Lung (tissue), 12 donors: ENCODE data around the gene NCOA7. TPM values are rescaled to one million over a fixed set of nuclear protein-coding genes. Genes with fewer than 3 reads are reported as not detected.

Source experiments
- ATAC-seq: fragments of 200-7000 bp; cut with Tn5 transposase; one replicate; pipeline ENCODE4 v1.9.1; 2020; ENCODE audit warnings: moderate number of reproducible peaks; ENCODE audit not compliant: insufficient read depth, low FRiP score
- DNase-seq, 3 donors: peaks; one replicate each; pipeline ENCODE4 v3.0.0-alpha.2; 2013 to 2017
- H3K27ac ChIP-seq, 2 donors: one replicate each; pipeline ENCODE4 v1.5.1; 2013; ENCODE audit warnings: mild to moderate bottlenecking in 2 of 2, moderate library complexity in 2 of 2, control low read depth in 1 of 2, inconsistent platforms in 1 of 2, low read depth in 1 of 2, low read length in 1 of 2
- H3K27me3 ChIP-seq, 3 donors: one replicate each; pipeline ENCODE4 v1.5.1; 2013; ENCODE audit warnings: low read length in 2 of 3; ENCODE audit not compliant: control insufficient read depth in 3 of 3, insufficient read depth in 3 of 3
- H3K36me3 ChIP-seq, 4 donors: one replicate each; pipeline ENCODE4 v1.5.1; 2013; ENCODE audit warnings: low read length in 4 of 4, mild to moderate bottlenecking in 1 of 4, moderate library complexity in 1 of 4; ENCODE audit not compliant: control insufficient read depth in 4 of 4, insufficient read depth in 4 of 4
- H3K4me1 ChIP-seq, 5 donors: one replicate each; pipeline ENCODE4 v1.5.1; 2013; ENCODE audit warnings: low read length in 5 of 5, mild to moderate bottlenecking in 2 of 5, moderate library complexity in 1 of 5; ENCODE audit not compliant: control insufficient read depth in 5 of 5, insufficient read depth in 5 of 5
- H3K4me3 ChIP-seq: one replicate; pipeline ENCODE4 v1.5.1; 2013; ENCODE audit warnings: mild to moderate bottlenecking, control low read depth, moderate library complexity
- H3K9ac ChIP-seq, 2 donors: one replicate each; pipeline ENCODE4 v1.5.1; 2013; ENCODE audit warnings: low read length in 2 of 2, control low read depth in 1 of 2; ENCODE audit not compliant: insufficient read depth in 1 of 2
- H3K9me3 ChIP-seq, 4 donors: one replicate each; pipeline ENCODE4 v1.5.1; 2013; ENCODE audit warnings: low read length in 3 of 4, mild to moderate bottlenecking in 1 of 4, moderate library complexity in 1 of 4; ENCODE audit not compliant: control insufficient read depth in 4 of 4, insufficient read depth in 3 of 4
- WGBS, 2 donors: extraction: QIAGEN DNeasy Blood & Tissue Kit; methylation state at CpG; one replicate each; pipeline ENCODE4 v1.1.7; 2013; 5-methylcytosine and 5-hydroxymethylcytosine counted together
- polyA plus RNA-seq, 2 donors: library from polyadenylated mRNA; stranded (reverse); fragments of 200-250 nt; gene quantifications; one replicate each; pipeline ENCODE4 v1.2.1, GENCODE V29; 2013
- total RNA-seq, 2 donors: library from RNA; depleted of rRNA in 1 of 2; stranded (reverse); fragments of >200 nt in 1 of 2; gene quantifications; one replicate each; pipeline ENCODE4 v1.2.1, GENCODE V29; 2014 to 2021
- TF ChIP-seq, protein P1 (sequence below): IDR thresholded peaks from 2 replicates; pipeline ENCODE4 v1.5.1; 2012; ENCODE audit warnings: mild to moderate bottlenecking; ENCODE audit errors: control extremely low read depth, extremely low read depth
- donor health status: control.
- donor health status: control.
- donor health status: Bipolar disorder and iron deficiency.
- donor health status: healthy.
- donor health status: DM: yes; HTN: yes; CAD: no.

Gene NCOA7
- total and polyA plus RNA-seq, 4 donors: 28.9 to 81.4 (median 57.2) TPM

DNA sequence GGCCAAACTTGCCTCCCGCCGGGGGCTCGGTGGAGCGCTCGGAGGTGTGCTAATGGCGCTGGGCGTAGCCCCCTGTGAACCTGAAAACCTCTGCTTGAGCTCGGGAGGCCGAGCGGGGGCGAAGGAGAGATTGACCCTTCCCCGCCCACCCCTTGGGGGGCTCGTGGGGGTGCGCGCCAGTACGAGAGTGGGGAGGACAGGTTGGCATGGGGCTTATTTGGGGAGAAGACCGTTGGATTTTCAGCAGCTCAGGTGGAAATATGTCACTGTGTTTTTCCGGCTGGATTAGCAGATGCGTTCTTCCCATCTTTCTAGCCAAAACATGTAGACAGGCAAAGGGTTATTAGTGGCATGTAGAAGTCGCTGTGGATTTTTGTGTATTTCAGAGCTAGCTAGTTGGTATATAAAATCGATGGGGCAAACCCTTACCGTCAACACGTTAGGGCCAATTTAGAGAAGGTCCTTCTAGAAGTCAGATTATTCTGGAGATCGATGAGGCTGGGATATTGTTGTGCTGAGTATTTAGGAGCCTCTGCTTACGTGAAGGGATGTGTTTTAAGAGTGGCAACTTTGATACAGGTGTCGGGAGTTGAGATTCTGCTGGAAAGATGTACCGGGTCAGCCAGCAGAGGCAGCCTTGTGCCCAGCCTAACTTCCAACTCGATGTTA, 525 bp downstream of the NCOA7 start:
- peak; percentile 53 to 62 (median 59) for DNase-seq
- Histone ChIP-seq H3K27ac (peak overlapping the region; percentile 91 to 97), H3K4me1 (peaks cover 2 to 19% (median 4%) of the 10 kb centered on the region in 5 donors), H3K27me3 (no peaks in the 10 kb centered on the region), H3K36me3 (no peaks in the 10 kb centered on the region), H3K4me3 (peak overlapping the region; percentile 66), H3K9me3 (no peaks in the 10 kb centered on the region), H3K9ac (peak overlapping the region; percentile 20 to 67)
- TF ChIP-seq, protein P1, sequence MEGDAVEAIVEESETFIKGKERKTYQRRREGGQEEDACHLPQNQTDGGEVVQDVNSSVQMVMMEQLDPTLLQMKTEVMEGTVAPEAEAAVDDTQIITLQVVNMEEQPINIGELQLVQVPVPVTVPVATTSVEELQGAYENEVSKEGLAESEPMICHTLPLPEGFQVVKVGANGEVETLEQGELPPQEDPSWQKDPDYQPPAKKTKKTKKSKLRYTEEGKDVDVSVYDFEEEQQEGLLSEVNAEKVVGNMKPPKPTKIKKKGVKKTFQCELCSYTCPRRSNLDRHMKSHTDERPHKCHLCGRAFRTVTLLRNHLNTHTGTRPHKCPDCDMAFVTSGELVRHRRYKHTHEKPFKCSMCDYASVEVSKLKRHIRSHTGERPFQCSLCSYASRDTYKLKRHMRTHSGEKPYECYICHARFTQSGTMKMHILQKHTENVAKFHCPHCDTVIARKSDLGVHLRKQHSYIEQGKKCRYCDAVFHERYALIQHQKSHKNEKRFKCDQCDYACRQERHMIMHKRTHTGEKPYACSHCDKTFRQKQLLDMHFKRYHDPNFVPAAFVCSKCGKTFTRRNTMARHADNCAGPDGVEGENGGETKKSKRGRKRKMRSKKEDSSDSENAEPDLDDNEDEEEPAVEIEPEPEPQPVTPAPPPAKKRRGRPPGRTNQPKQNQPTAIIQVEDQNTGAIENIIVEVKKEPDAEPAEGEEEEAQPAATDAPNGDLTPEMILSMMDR: peak; percentile 22
- peak; percentile 32 for ATAC-seq
- 0% methylated on average over 28 of the region's 28 CpGs for WGBS, 2 donors

DNA sequence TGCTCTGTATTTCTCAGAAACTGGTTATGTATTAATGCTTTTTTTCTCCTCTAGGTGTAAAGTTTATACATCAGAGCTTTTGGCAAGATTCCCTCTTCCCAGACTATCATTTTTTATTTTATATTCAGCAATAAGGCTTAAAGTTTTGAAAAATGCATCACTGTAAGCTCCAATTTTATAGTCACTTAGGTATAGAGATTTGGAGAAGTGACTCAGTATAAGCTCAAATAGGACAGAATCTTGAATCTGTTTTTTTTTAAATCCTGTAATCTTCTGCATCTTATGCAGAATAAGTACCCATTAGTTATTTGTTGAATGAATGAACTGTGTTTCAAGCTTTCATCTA, 1.0 kb downstream of the NCOA7 start:
- H3K9me3 ChIP-seq: no peaks in the 10 kb centered on the region
- peak overlapping the region in 1 of 2 donors; percentile 20 for H3K9ac ChIP-seq
- H3K4me3 ChIP-seq: no peak overlapping the region
- H3K27me3 ChIP-seq: no peaks in the 10 kb centered on the region
- peaks cover 2 to 19% (median 4%) of the 10 kb centered on the region in 5 donors for H3K4me1 ChIP-seq
- ATAC-seq (no peak), DNase-seq (no peak)
- H3K27ac ChIP-seq: no peak overlapping the region
- H3K36me3 ChIP-seq: no peaks in the 10 kb centered on the region
- TF ChIP-seq, protein P1: no peak

DNA sequence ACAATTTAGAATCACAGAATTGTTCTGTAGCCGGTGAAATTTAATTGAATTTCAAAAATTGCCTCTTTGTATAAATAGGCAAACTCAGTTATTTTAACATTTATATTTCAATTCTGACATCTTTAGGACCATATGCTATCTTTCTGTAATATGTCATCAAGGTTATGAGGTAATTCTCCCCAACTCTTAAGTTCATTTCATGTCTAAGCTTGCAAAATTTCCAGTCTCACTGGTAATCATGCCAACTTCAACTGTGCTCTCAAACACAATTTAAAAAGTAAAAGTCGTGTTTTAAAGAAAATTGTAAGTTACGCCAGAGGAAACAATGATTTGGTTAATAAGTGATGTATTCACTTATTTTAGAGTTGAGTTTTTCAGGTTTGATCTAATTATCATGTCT, 1.4 kb downstream of the NCOA7 start:
- no peak overlapping the region for H3K9ac ChIP-seq
- DNase-seq (no peak), ATAC-seq (no peak)
- H3K4me1 ChIP-seq: peaks cover 2 to 19% (median 4%) of the 10 kb centered on the region in 5 donors
- H3K27me3 ChIP-seq: no peaks in the 10 kb centered on the region
- H3K36me3 ChIP-seq: no peaks in the 10 kb centered on the region
- no peak overlapping the region for H3K4me3 ChIP-seq
- H3K9me3 ChIP-seq: no peaks in the 10 kb centered on the region
- 47 to 54% methylated on average over 3 of the region's 3 CpGs for WGBS, 2 donors
- TF ChIP-seq, protein P1: no peak
- no peak overlapping the region for H3K27ac ChIP-seq

DNA sequence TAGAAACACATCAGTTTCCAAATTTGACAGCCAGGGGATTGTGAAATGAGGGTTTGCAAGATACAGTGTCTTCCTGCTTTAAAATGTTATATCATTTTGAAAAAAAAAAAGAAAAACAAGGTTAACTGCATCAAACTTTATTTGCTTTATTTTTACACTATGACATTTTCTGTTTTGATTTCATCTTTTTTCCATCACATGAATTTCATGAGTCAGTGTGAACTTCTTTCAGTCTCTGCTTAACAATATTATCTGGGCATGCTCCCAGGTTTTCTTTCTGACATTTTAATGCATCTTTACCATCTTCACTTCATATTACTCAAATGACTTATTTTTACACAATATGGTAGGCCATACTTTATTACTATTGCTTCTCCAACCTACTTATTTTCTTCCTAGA, 1.9 kb downstream of the NCOA7 start:
- Histone ChIP-seq H3K4me3 (no peak overlapping the region), H3K4me1 (peaks cover 2 to 19% (median 4%) of the 10 kb centered on the region in 5 donors), H3K36me3 (no peaks in the 10 kb centered on the region), H3K27me3 (no peaks in the 10 kb centered on the region), H3K9me3 (no peaks in the 10 kb centered on the region), H3K9ac (no peak overlapping the region), H3K27ac (no peak overlapping the region)
- DNase-seq (no peak), ATAC-seq (no peak)
- TF ChIP-seq, protein P1: no peak
